Left lung (tissue), 10 donors: ENCODE measurements around the gene ATP11B. TPM values are rescaled to one million over a fixed set of nuclear protein-coding genes. Genes with fewer than 3 reads are reported as not detected.

ENCODE experiments used
- ATAC-seq: fragments of 200-7000 bp; cut with Tn5 transposase; one replicate; pipeline ENCODE4 v1.9.1; 2020; ENCODE audit warnings: moderate library complexity
- DNase-seq, 4 donors: peaks; one replicate each; pipeline ENCODE4 v3.0.0-alpha.2; 2013 to 2020
- H3K27ac ChIP-seq, 2 donors: fragments of 200-600 bp; sonication (generic) in 1 of 2; one replicate each; pipeline versions ENCODE4 v1.5.0 to v1.8.0; 2020 to 2021
- H3K27me3 ChIP-seq, 2 donors: fragments of 200-600 bp; sonication (generic) in 1 of 2; one replicate each; pipeline versions ENCODE4 v1.5.0 to v1.8.0; 2020 to 2021
- H3K36me3 ChIP-seq, 2 donors: fragments of 200-600 bp; sonication (generic) in 1 of 2; one replicate each; pipeline versions ENCODE4 v1.5.0 to v1.8.0; 2020 to 2021
- H3K4me1 ChIP-seq, 2 donors: fragments of 200-600 bp; one replicate each; pipeline ENCODE4 v1.8.0; 2021
- H3K4me3 ChIP-seq, 2 donors: fragments of 200-600 bp; sonication (generic) in 1 of 2; one replicate each; pipeline versions ENCODE4 v1.5.0 to v1.8.0; 2020 to 2021; ENCODE audit warnings: mild to moderate bottlenecking in 1 of 2
- H3K9me3 ChIP-seq, 2 donors: fragments of 200-600 bp; sonication (generic) in 1 of 2; one replicate each; pipeline versions ENCODE4 v1.5.0 to v1.8.0; 2020 to 2021
- CTCF ChIP-seq, 2 donors: fragments of 200-600 bp; sonication (generic) in 1 of 2; IDR thresholded peaks; one replicate each; pipeline versions ENCODE4 v1.5.0 to v1.8.0; 2021; ENCODE audit warnings: antibody characterized with exemption in 2 of 2
- intact Hi-C, 2 donors: fragments of 100-400 bp; cut with DNase I; formaldehyde crosslinking; loops; one replicate each; pipeline versions ENCODE4 v1.11.2 to v1.14.2; 2022
- polyA plus RNA-seq, 6 donors: library from polyadenylated mRNA; unstranded; fragments of 120-200 nt; gene quantifications; one replicate each; pipeline ENCODE4 v1.2.1, GENCODE V29; 2013; ENCODE audit not compliant: insufficient read length in 6 of 6
- total RNA-seq, 2 donors: library from RNA; stranded (reverse); fragmentation: NEBNext Ultra II Directional; extraction: Animal tissue kit (Norgen Biotek cat#: 25700); gene quantifications; one replicate each; pipeline ENCODE4 v1.2.1, GENCODE V29; 2021
- donor health status: DM: no; HTN: yes; CAD: no.
- donor health status: DM: no; HTN: no; CAD: no.

ATP11B gene
- total and polyA plus RNA-seq, 8 donors, result 53.9 to 85.0 (median 60.7) TPM

GRCh38 chr3:182959474-182960350, 166.4 kb downstream of the ATP11B start:
- TF ChIP-seq CTCF (IDR thresholded peaks at IDR 0.05), result no peak
- H3K27me3 ChIP-seq, result no peaks in the 10 kb centered on the region
- ATAC-seq (peak; percentile 57), DNase-seq (no peak)
- peak overlapping the region in 1 of 2 donors; percentile 35 for H3K27ac ChIP-seq
- H3K4me1 ChIP-seq, result peaks cover 0 to 15% of the 10 kb centered on the region in 2 donors
- H3K9me3 ChIP-seq, result no peaks in the 10 kb centered on the region
- H3K4me3 ChIP-seq, result no peak overlapping the region
- peaks cover 0 to 15% of the 10 kb centered on the region in 2 donors for H3K36me3 ChIP-seq
- intact Hi-C loops, result no loop called here

GRCh38 chr3:182962166-182962565, 168.9 kb downstream of the ATP11B start:
- Histone ChIP-seq H3K27ac (no peak overlapping the region), H3K4me1 (peaks cover 0 to 21% of the 10 kb centered on the region in 2 donors), H3K27me3 (no peaks in the 10 kb centered on the region), H3K36me3 (peaks cover 0 to 9% of the 10 kb centered on the region in 2 donors), H3K9me3 (no peaks in the 10 kb centered on the region), H3K4me3 (no peak overlapping the region)
- ATAC-seq (no peak), DNase-seq (no peak)
- intact Hi-C loops, result no loop called here
- no peak for TF ChIP-seq CTCF (IDR thresholded peaks at IDR 0.05)

DNA sequence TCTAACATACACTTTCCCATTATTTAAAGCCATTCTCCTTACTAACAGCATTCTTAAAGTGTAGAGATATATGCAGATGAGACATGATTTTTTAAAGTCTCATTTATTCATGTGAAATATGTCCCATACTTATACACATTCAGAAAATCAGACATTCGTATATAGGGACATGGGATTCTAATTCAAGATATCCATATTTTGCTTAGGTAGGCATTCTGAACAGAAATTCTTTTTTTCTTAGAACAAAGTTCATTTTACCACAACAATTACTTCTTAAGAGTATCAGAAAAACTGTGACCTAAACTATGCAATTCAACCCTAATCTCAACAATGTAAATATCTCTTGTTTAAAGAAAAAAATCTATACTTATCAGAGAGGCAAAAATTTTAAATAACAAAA, 170.9 kb downstream of the ATP11B start:
- Histone ChIP-seq H3K9me3 (no peaks in the 10 kb centered on the region), H3K4me3 (no peak overlapping the region), H3K27ac (no peak overlapping the region), H3K4me1 (peaks cover 0 to 38% of the 10 kb centered on the region in 2 donors), H3K36me3 (peaks cover 0 to 4% of the 10 kb centered on the region in 2 donors), H3K27me3 (no peaks in the 10 kb centered on the region)
- TF ChIP-seq CTCF (IDR thresholded peaks at IDR 0.05), result no peak
- ATAC-seq (no peak), DNase-seq (no peak)
- intact Hi-C loops, result no loop called here

DNA sequence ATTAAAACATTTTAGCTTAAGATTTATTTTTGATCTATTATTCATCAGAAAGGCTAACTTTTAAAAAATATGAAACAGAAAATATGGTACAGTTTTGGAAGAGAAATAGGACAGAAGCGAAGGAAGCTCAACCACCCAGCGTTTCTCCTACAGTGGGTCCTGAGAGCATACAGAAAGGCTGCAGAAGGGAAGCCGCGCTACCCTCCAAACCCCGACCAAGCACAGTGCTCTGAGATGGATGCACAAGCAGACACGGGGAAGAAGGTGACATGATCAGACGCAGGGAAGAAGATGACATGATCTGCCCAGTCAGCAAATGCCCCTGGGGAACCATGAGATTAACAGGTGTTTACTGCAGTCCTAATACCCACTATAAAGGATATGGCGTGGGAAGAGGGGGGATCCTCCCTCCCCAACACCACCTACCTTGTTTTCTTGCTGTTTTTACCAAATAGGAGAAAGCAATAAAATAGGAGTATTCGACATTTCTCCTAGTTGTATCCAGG, 172.6 kb downstream of the ATP11B start:
- no peak for ATAC-seq
- no peak for TF ChIP-seq CTCF (IDR thresholded peaks at IDR 0.05)
- no peaks in the 10 kb centered on the region for H3K9me3 ChIP-seq
- DNase-seq, result no peak
- peaks cover 0 to 4% of the 10 kb centered on the region in 2 donors for H3K36me3 ChIP-seq
- H3K27ac ChIP-seq, result no peak overlapping the region
- H3K27me3 ChIP-seq, result no peaks in the 10 kb centered on the region
- H3K4me3 ChIP-seq, result no peak overlapping the region
- intact Hi-C loops, result no loop called here
- peaks cover 0 to 34% of the 10 kb centered on the region in 2 donors for H3K4me1 ChIP-seq
